ENCODE results near the gene SMAD2. TPM values are rescaled to one million over a fixed set of nuclear protein-coding genes. Genes with fewer than 3 reads are reported as not detected.

SMAD2 gene
- total RNA-seq, 1 donor from 2014 or later = 383 TPM

GRCh38 chr18:47928466-47928865 lies 2.0 kb downstream of the SMAD2 start:
- Mint-ChIP-seq H3K36me3 (ENCODE audit: low read depth) (peaks cover 30% of the 10 kb centered on the region), H3K27me3 (ENCODE audit: insufficient read depth) (no peaks in the 10 kb centered on the region), H3K4me3 (peak overlapping the region; percentile 94), H3K9me3 (no peaks in the 10 kb centered on the region), H3K4me1 (ENCODE audit: low read depth) (peaks cover 59% of the 10 kb centered on the region), H3K27ac (peak overlapping the region; percentile 90)
- no peak for DNase-seq (ENCODE audit: low spot score)
- intact Hi-C loops (cut with micrococcal nuclease) = loop anchor here (1.0 to 10.0 kb wide), 8 partner anchors 10 to 1236 kb away; partner anchors contain the start of gene IER3IP1

GRCh38 chr18:47926101-47926850 lies 4.2 kb downstream of the SMAD2 start:
- DNase-seq (ENCODE audit: low spot score) = no peak
- Mint-ChIP-seq H3K4me3 (peak overlapping the region; percentile 62), H3K4me1 (ENCODE audit: low read depth) (peaks cover 68% of the 10 kb centered on the region), H3K36me3 (ENCODE audit: low read depth) (peaks cover 41% of the 10 kb centered on the region), H3K27me3 (ENCODE audit: insufficient read depth) (no peaks in the 10 kb centered on the region), H3K27ac (peak overlapping the region; percentile 82), H3K9me3 (no peaks in the 10 kb centered on the region)
- intact Hi-C loops (cut with micrococcal nuclease) = loop anchor here (10.0 kb wide), 2 partner anchors 751 to 1239 kb away; partner anchors contain the start of gene IER3IP1

- intact Hi-C loops (cut with micrococcal nuclease) = loop anchor here (10.0 kb wide), 2 partner anchors 745 to 1245 kb away; partner anchors contain the start of gene IER3IP1
- H3K27ac Mint-ChIP-seq = no peak overlapping the region
Measured at GRCh38 chr18:47919916-47920315, 10.5 kb downstream of the SMAD2 start.

GRCh38 chr18:47917923-47918610 lies 12.4 kb downstream of the SMAD2 start:
- no peaks in the 10 kb centered on the region for H3K27me3 Mint-ChIP-seq (ENCODE audit: insufficient read depth)
- peak overlapping the region; percentile 66 for H3K4me3 Mint-ChIP-seq
- DNase-seq (ENCODE audit: low spot score) = no peak
- H3K27ac Mint-ChIP-seq = peak overlapping the region; percentile 96
- no peaks in the 10 kb centered on the region for H3K9me3 Mint-ChIP-seq
- intact Hi-C loops (cut with micrococcal nuclease) = loop anchor here (1.0 kb wide), 2 partner anchors 10 to 17 kb away; no protein-coding TSS in a partner anchor
- H3K36me3 Mint-ChIP-seq (ENCODE audit: low read depth) = peaks cover 44% of the 10 kb centered on the region
- H3K4me1 Mint-ChIP-seq (ENCODE audit: low read depth) = peaks cover 86% of the 10 kb centered on the region

More at GRCh38 chr18:47919916-47920315, 10.5 kb downstream of the SMAD2 start:
- DNase-seq (ENCODE audit: low spot score) = no peak
- no peaks in the 10 kb centered on the region for H3K9me3 Mint-ChIP-seq
- H3K36me3 Mint-ChIP-seq (ENCODE audit: low read depth) = peaks cover 43% of the 10 kb centered on the region
- no peaks in the 10 kb centered on the region for H3K27me3 Mint-ChIP-seq (ENCODE audit: insufficient read depth)
- H3K4me1 Mint-ChIP-seq (ENCODE audit: low read depth) = peaks cover 82% of the 10 kb centered on the region
- no peak overlapping the region for H3K4me3 Mint-ChIP-seq

DNA sequence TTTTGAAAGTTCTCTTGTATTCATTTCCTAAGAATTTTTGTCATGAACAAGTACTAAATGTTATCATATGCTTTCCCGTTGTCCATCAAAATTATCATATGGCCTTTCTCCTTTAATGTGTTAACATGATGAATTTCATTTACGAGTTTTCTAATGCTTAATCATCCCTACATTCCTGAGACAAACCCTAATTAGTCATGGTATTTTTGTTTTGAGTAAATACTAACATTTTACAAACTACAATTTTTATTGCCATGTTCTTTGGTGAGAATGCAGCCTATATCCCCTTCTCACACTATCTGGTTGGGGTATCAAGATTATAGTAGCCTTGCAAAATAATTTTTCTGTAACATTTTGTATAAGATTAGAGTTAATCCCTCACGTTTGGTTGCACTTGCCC lies 14.5 kb downstream of the SMAD2 start:
- H3K27ac Mint-ChIP-seq = peak overlapping the region; percentile 36
- H3K4me3 Mint-ChIP-seq = no peak overlapping the region
- no peaks in the 10 kb centered on the region for H3K27me3 Mint-ChIP-seq (ENCODE audit: insufficient read depth)
- intact Hi-C loops (cut with micrococcal nuclease) = no loop called here
- H3K4me1 Mint-ChIP-seq (ENCODE audit: low read depth) = peaks cover 86% of the 10 kb centered on the region
- DNase-seq (ENCODE audit: low spot score) = no peak
- peaks cover 47% of the 10 kb centered on the region for H3K36me3 Mint-ChIP-seq (ENCODE audit: low read depth)
- H3K9me3 Mint-ChIP-seq = no peaks in the 10 kb centered on the region

DNA sequence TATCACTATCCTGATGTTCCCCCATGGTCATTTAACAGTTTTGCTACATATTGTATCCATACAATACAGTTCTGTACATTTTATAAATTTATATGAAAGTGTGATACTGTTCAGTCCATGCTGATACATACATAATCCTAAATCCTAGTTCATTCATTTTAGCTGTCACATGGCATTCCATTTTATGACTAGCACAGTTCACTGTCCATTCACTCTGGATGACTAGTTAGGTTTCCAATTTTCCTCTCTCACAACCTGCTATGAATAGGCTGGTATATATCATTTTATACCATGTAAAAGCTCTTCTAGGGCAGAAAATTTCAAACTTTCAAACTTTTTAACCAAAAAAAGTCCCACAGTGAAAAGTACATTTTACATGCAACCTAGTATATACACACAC lies 15.2 kb downstream of the SMAD2 start:
- intact Hi-C loops (cut with micrococcal nuclease) = no loop called here
- H3K36me3 Mint-ChIP-seq (ENCODE audit: low read depth) = peaks cover 50% of the 10 kb centered on the region

GRCh38 chr18:47912794-47913585 lies 17.5 kb downstream of the SMAD2 start:
- no peak for DNase-seq (ENCODE audit: low spot score)
- H3K27me3 Mint-ChIP-seq (ENCODE audit: insufficient read depth) = no peaks in the 10 kb centered on the region
- peaks cover 55% of the 10 kb centered on the region for H3K36me3 Mint-ChIP-seq (ENCODE audit: low read depth)

More for the DNA sequence above, 15.2 kb downstream of the SMAD2 start:
- Mint-ChIP-seq H3K27me3 (ENCODE audit: insufficient read depth) (no peaks in the 10 kb centered on the region), H3K27ac (peak overlapping the region; percentile 37), H3K4me1 (ENCODE audit: low read depth) (peaks cover 87% of the 10 kb centered on the region), H3K9me3 (no peaks in the 10 kb centered on the region), H3K4me3 (no peak overlapping the region)
- DNase-seq (ENCODE audit: low spot score) = no peak

DNA sequence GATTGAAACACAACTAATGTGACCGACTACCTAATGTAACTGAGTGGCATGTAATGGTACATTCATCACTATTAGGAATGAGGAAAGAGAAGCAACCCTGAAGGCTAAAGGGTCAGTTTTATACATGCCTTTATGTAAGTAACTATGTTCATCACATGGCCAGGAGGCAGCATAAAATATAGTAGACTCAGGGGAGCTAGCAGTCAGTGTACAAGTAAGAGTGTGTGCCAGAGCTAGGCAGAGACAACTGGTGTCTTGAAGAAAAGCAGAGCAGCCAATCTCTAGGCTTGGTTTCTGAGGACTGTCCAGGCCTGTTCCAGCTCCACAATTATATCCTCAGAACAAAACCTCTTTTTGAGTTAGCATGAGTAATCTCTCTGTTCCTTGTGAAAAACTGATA lies 18.1 kb downstream of the SMAD2 start:
- Mint-ChIP-seq H3K36me3 (ENCODE audit: low read depth) (peaks cover 54% of the 10 kb centered on the region), H3K9me3 (peaks cover under 1% of the 10 kb centered on the region), H3K27me3 (ENCODE audit: insufficient read depth) (no peaks in the 10 kb centered on the region), H3K4me1 (ENCODE audit: low read depth) (peaks cover 81% of the 10 kb centered on the region), H3K4me3 (peak overlapping the region; percentile 73), H3K27ac (peak overlapping the region; percentile 93)
- intact Hi-C loops (cut with micrococcal nuclease) = loop anchor here (1.0 to 5.0 kb wide), 3 partner anchors 11 to 40 kb away; no protein-coding TSS in a partner anchor
- no peak for DNase-seq (ENCODE audit: low spot score)

More at GRCh38 chr18:47912794-47913585, 17.5 kb downstream of the SMAD2 start:
- intact Hi-C loops (cut with micrococcal nuclease) = loop anchor here (1.0 to 5.0 kb wide), 4 partner anchors 8 to 41 kb away; no protein-coding TSS in a partner anchor
- no peaks in the 10 kb centered on the region for H3K9me3 Mint-ChIP-seq
- peak overlapping the region; percentile 73 for H3K4me3 Mint-ChIP-seq
- H3K4me1 Mint-ChIP-seq (ENCODE audit: low read depth) = peaks cover 82% of the 10 kb centered on the region
- H3K27ac Mint-ChIP-seq = peak overlapping the region; percentile 93

DNA sequence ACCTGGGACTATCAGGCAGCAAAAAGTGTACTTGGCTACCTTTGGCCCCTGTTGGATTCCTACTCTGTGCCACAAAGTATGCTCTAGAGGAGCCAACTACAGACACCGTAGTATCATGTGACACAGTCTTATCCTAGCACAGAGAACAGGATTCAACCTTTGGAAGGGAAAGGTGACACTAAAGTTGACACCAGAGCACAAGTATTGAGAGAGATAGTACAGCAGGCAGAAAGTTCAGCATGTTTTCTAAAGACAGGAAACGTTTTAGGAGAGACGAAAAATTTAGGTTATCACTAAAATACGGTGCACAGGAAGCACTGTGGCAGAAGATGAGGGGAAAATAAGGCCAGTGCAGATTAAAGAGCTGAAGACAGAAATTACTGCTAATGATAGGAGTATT lies 18.6 kb downstream of the SMAD2 start:
- intact Hi-C loops (cut with micrococcal nuclease) = loop anchor here (1.0 to 5.0 kb wide), 3 partner anchors 11 to 40 kb away; no protein-coding TSS in a partner anchor
- Mint-ChIP-seq H3K36me3 (ENCODE audit: low read depth) (peaks cover 55% of the 10 kb centered on the region), H3K4me3 (peak overlapping the region; percentile 40), H3K9me3 (peaks cover 5% of the 10 kb centered on the region), H3K27ac (peak overlapping the region; percentile 93), H3K27me3 (ENCODE audit: insufficient read depth) (no peaks in the 10 kb centered on the region), H3K4me1 (ENCODE audit: low read depth) (peaks cover 81% of the 10 kb centered on the region)
- no peak for DNase-seq (ENCODE audit: low spot score)

GRCh38 chr18:47909484-47909883 lies 21.0 kb downstream of the SMAD2 start:
- Mint-ChIP-seq H3K27ac (peak overlapping the region; percentile 31), H3K27me3 (ENCODE audit: insufficient read depth) (no peaks in the 10 kb centered on the region), H3K4me1 (ENCODE audit: low read depth) (peaks cover 88% of the 10 kb centered on the region), H3K4me3 (no peak overlapping the region), H3K9me3 (peaks cover 27% of the 10 kb centered on the region), H3K36me3 (ENCODE audit: low read depth) (peaks cover 71% of the 10 kb centered on the region)
- intact Hi-C loops (cut with micrococcal nuclease) = loop anchor here (5.0 kb wide), 1 partner anchor 132 kb away; no protein-coding TSS in a partner anchor
- DNase-seq (ENCODE audit: low spot score) = no peak

GRCh38 chr18:47908592-47908991 lies 21.9 kb downstream of the SMAD2 start:
- no peak overlapping the region for H3K27ac Mint-ChIP-seq
- no peak for DNase-seq (ENCODE audit: low spot score)
- H3K4me3 Mint-ChIP-seq = no peak overlapping the region
- intact Hi-C loops (cut with micrococcal nuclease) = loop anchor here (5.0 kb wide), 1 partner anchor 131 kb away; no protein-coding TSS in a partner anchor
- H3K36me3 Mint-ChIP-seq (ENCODE audit: low read depth) = peaks cover 79% of the 10 kb centered on the region
- no peaks in the 10 kb centered on the region for H3K27me3 Mint-ChIP-seq (ENCODE audit: insufficient read depth)
- peaks cover 89% of the 10 kb centered on the region for H3K4me1 Mint-ChIP-seq (ENCODE audit: low read depth)
- H3K9me3 Mint-ChIP-seq = peaks cover 35% of the 10 kb centered on the region

- Mint-ChIP-seq H3K27ac (peak overlapping the region; percentile 80), H3K4me1 (ENCODE audit: low read depth) (peaks cover 89% of the 10 kb centered on the region), H3K4me3 (no peak overlapping the region), H3K36me3 (ENCODE audit: low read depth) (peaks cover 80% of the 10 kb centered on the region), H3K9me3 (peaks cover 48% of the 10 kb centered on the region), H3K27me3 (ENCODE audit: insufficient read depth) (no peaks in the 10 kb centered on the region)
- no peak for DNase-seq (ENCODE audit: low spot score)
- intact Hi-C loops (cut with micrococcal nuclease) = loop anchor here (5.0 kb wide), 1 partner anchor 129 kb away; no protein-coding TSS in a partner anchor
Measured at GRCh38 chr18:47906408-47906807, 24.1 kb downstream of the SMAD2 start.

All from activated T-helper 1 cell treated with anti-CD3 and anti-CD28 coated beads, Interleukin-12 subunit alpha, Interleukin-12 subunit beta, Interleukin-2, Interleukin-4 antibody, amounts not matched to agents 30 ng/mL and 10 ng/mL and 1 ng/mL, durations not matched to agents 14 hours and 24 hours and 36 hours (primary cell).